Measurements from ENCODE around the gene MRM2. TPM values are rescaled to one million over a fixed set of nuclear protein-coding genes. Genes with fewer than 3 reads are reported as not detected.
A peak's percentile ranks its signal among the peaks of the same experiment; 100 is the strongest.

Gene MRM2
- total RNA-seq, 4 donors from 2014 or later: 2.1 to 29.4 (median 12.8) TPM

- Histone ChIP-seq H3K27me3 (no peaks in the 10 kb centered on the region), H3K4me1 (no peaks in the 10 kb centered on the region), H3K27ac (no peak overlapping the region), H3K36me3 (no peaks in the 10 kb centered on the region), H3K9me3 (no peaks in the 10 kb centered on the region), H3K4me3 (no peak overlapping the region)
- no peak for DNase-seq
- intact Hi-C loops (cut with DNase I; ENCODE audit: low total_unique reads): no loop called here
- no peak for TF ChIP-seq POLR2A (IDR thresholded peaks at IDR 0.05)
- no peak for TF ChIP-seq CTCF (IDR thresholded peaks at IDR 0.05)
Measured at GRCh38 chr7:2251841-2252771, 10.1 kb upstream of the MRM2 start.

GRCh38 chr7:2251381-2251780 lies 9.4 kb upstream of the MRM2 start:
- Histone ChIP-seq H3K4me3 (no peak overlapping the region), H3K4me1 (no peaks in the 10 kb centered on the region), H3K9me3 (no peaks in the 10 kb centered on the region), H3K36me3 (no peaks in the 10 kb centered on the region), H3K27ac (no peak overlapping the region), H3K27me3 (no peaks in the 10 kb centered on the region)
- intact Hi-C loops (cut with DNase I; ENCODE audit: low total_unique reads): no loop called here
- DNase-seq: no peak
- TF ChIP-seq CTCF (IDR thresholded peaks at IDR 0.05) (no peak), POLR2A (IDR thresholded peaks at IDR 0.05) (no peak)

- Histone ChIP-seq H3K27ac (peak overlapping the region in 1 of 2 donors; percentile 59), H3K27me3 (no peaks in the 10 kb centered on the region), H3K36me3 (no peaks in the 10 kb centered on the region), H3K4me1 (no peaks in the 10 kb centered on the region), H3K9me3 (no peaks in the 10 kb centered on the region), H3K4me3 (no peak overlapping the region)
- no peak for DNase-seq
- intact Hi-C loops (cut with DNase I; ENCODE audit: low total_unique reads): loop anchor here (10.0 kb wide), 1 partner anchor 105 kb away; the partner anchor contains the start of gene EIF3B
- TF ChIP-seq POLR2A (IDR thresholded peaks at IDR 0.05): no peak
Measured at GRCh38 chr7:2249744-2250323, 7.8 kb upstream of the MRM2 start.

GRCh38 chr7:2248984-2249694 lies 7.1 kb upstream of the MRM2 start:
- intact Hi-C loops (cut with DNase I; ENCODE audit: low total_unique reads): loop anchor here (10.0 kb wide), 1 partner anchor 106 kb away; the partner anchor contains the start of gene EIF3B

More at GRCh38 chr7:2248984-2249694, 7.1 kb upstream of the MRM2 start:
- H3K4me1 ChIP-seq: no peaks in the 10 kb centered on the region
- no peaks in the 10 kb centered on the region for H3K36me3 ChIP-seq
- peak in 2 of 4 experiments; percentile 7 to 12 for TF ChIP-seq CTCF (IDR thresholded peaks at IDR 0.05)
- TF ChIP-seq POLR2A (IDR thresholded peaks at IDR 0.05): no peak
- no peak overlapping the region for H3K4me3 ChIP-seq
- H3K9me3 ChIP-seq: no peaks in the 10 kb centered on the region
- peak overlapping the region; percentile 11 to 59 for H3K27ac ChIP-seq
- peak; percentile 33 to 66 for DNase-seq
- no peaks in the 10 kb centered on the region for H3K27me3 ChIP-seq

Measured in uterus (tissue), 4 donors.